DOHH2 (cell line): Measurements from ENCODE around the gene PKIB.

Experiments
- EZH2phosphoT487 ChIP-seq: fragments of 200-600 bp; sonication (generic); IDR thresholded peaks from 2 replicates; pipeline ENCODE4 v1.6.1; 2017; ENCODE audit warnings: borderline replicate concordance, mild to moderate bottlenecking, antibody characterized with exemption, low read length, moderate library complexity, mixed read lengths
- TF ChIP-seq, protein P1 (sequence below): fragments of 200-600 bp; sonication (generic); IDR thresholded peaks from one replicate; pipeline ENCODE4 v1.5.1; 2014; ENCODE audit warnings: antibody characterized with exemption, mild to moderate bottlenecking, low read depth, low read length; ENCODE audit not compliant: poor library complexity, severe bottlenecking

DNA sequence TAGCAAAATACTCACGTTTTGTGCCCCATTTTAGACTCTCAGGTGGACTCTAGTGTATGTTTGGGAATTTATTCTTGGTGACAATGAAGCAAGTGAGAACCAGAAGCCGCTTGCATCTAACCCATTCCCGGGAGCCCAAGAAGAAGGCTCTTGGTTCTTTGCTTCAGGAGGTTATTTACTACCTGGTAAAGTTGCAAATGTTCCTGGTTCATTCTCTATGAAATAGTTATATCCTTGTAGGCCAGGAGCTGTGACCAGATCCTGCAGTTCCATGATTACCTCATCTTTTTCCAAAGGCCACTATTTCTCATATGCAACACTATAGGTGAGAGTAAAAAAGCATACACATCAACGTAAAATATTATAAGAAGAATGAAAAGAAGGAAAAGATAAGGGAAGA, 108.4 kb downstream of the PKIB start:
- TF ChIP-seq, protein P1, sequence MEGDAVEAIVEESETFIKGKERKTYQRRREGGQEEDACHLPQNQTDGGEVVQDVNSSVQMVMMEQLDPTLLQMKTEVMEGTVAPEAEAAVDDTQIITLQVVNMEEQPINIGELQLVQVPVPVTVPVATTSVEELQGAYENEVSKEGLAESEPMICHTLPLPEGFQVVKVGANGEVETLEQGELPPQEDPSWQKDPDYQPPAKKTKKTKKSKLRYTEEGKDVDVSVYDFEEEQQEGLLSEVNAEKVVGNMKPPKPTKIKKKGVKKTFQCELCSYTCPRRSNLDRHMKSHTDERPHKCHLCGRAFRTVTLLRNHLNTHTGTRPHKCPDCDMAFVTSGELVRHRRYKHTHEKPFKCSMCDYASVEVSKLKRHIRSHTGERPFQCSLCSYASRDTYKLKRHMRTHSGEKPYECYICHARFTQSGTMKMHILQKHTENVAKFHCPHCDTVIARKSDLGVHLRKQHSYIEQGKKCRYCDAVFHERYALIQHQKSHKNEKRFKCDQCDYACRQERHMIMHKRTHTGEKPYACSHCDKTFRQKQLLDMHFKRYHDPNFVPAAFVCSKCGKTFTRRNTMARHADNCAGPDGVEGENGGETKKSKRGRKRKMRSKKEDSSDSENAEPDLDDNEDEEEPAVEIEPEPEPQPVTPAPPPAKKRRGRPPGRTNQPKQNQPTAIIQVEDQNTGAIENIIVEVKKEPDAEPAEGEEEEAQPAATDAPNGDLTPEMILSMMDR: no peak
- no peak for TF ChIP-seq EZH2phosphoT487
